B cell (primary cell): Measurements from ENCODE around the gene CCNG2. TPM values are rescaled to one million over a fixed set of nuclear protein-coding genes. Genes with fewer than 3 reads are reported as not detected.

Experiments
- ATAC-seq: fragments of 200-7000 bp; cut with Tn5 transposase; one replicate; pipeline ENCODE4 v1.10.0; 2021; ENCODE audit warnings: low read depth, mild to moderate bottlenecking, moderate number of reproducible peaks, moderate library complexity
- CTCF ChIA-PET: fragments of 350-600 bp; sonication (Branson Sonifier 250); formaldehyde crosslinking; loops from one replicate; lab custom pipeline; 2021; ENCODE audit warnings: antibody characterized with exemption, inconsistent platforms; lab: Charles Lee
- POLR2A ChIA-PET: fragments of 350-600 bp; sonication (Branson Sonifier 250); formaldehyde crosslinking; loops from one replicate; lab custom pipeline; 2021; ENCODE audit warnings: antibody characterized with exemption; lab: Charles Lee
- DNase-seq: peaks from one replicate; pipeline ENCODE4 v3.0.0; 2013
- H2AFZ ChIP-seq: 2 replicates; pipeline ENCODE4 v1.6.1; 2012; ENCODE audit warnings: mild to moderate bottlenecking, low read depth, low read length; ENCODE audit not compliant: insufficient read depth, poor library complexity, severe bottlenecking
- H3K27ac ChIP-seq, 2 donors: 1 replicate in 1 of 2; 2 replicates in 1 of 2; pipeline ENCODE4 v1.5.1; 2012 to 2013; ENCODE audit warnings: low read length in 2 of 2, mild to moderate bottlenecking in 2 of 2, moderate library complexity in 1 of 2
- H3K27me3 ChIP-seq, 4 experiments: fragments of 200-600 bp in 1 of 4; sonication (generic) in 1 of 4; replicated peaks in 1 of 4; 1 replicate in 2 of 4; 2 replicates in 2 of 4; pipeline versions ENCODE4 v1.6.1 to v1.7.0; 2013 to 2016; ENCODE audit warnings: low read length in 3 of 4, mild to moderate bottlenecking in 2 of 4, mixed read lengths in 1 of 4, moderate library complexity in 1 of 4; ENCODE audit not compliant: insufficient read depth in 4 of 4, control insufficient read depth in 3 of 4; ENCODE audit errors: control extremely low read depth in 1 of 4
- H3K36me3 ChIP-seq, 2 experiments: replicated peaks in 1 of 2; 1 replicate in 1 of 2; 2 replicates in 1 of 2; pipeline versions ENCODE4 v1.6.1 to v1.7.1; 2013; ENCODE audit warnings: low read length in 1 of 2; ENCODE audit not compliant: insufficient read depth in 2 of 2, control insufficient read depth in 1 of 2; ENCODE audit errors: control extremely low read depth in 1 of 2, extremely low read depth in 1 of 2
- H3K4me1 ChIP-seq, 2 donors: fragments of 200-600 bp in 1 of 2; sonication (generic) in 1 of 2; 1 replicate in 1 of 2; 2 replicates in 1 of 2; pipeline versions ENCODE4 v1.5.1 to v1.6.1; 2013 to 2017; ENCODE audit warnings: low read length in 2 of 2; ENCODE audit not compliant: control insufficient read depth in 2 of 2, insufficient read depth in 2 of 2
- H3K4me2 ChIP-seq: replicated peaks from 2 replicates; pipeline ENCODE3; 2012; ENCODE audit warnings: mild to moderate bottlenecking, low read depth, low read length; ENCODE audit not compliant: poor library complexity, severe bottlenecking
- H3K4me3 ChIP-seq, 5 experiments: fragments of 200-600 bp in 1 of 5; sonication (generic) in 1 of 5; 1 replicate in 3 of 5; 2 replicates in 2 of 5; pipeline versions ENCODE4 v1.5.1 to v1.7.0; 2011 to 2016; ENCODE audit warnings: low read length in 4 of 5, mild to moderate bottlenecking in 4 of 5, low read depth in 2 of 5, control low read depth in 1 of 5, moderate library complexity in 1 of 5; ENCODE audit not compliant: insufficient read depth in 1 of 5; ENCODE audit errors: control extremely low read depth in 1 of 5, extremely low read depth in 1 of 5
- H3K79me2 ChIP-seq: fragments of 200-600 bp; sonication (generic); one replicate; pipeline ENCODE4 v1.6.0; 2016; ENCODE audit warnings: low read length; ENCODE audit not compliant: control insufficient read depth, insufficient read depth
- H3K9ac ChIP-seq: fragments of 200-600 bp; sonication (generic); 2 replicates; pipeline ENCODE4 v1.6.1; 2017; ENCODE audit warnings: mild to moderate bottlenecking, low read length, moderate library complexity
- H3K9me3 ChIP-seq, 3 donors: one replicate each; pipeline versions ENCODE4 v1.6.1 to v1.7.1; 2013; ENCODE audit warnings: low read length in 2 of 3; ENCODE audit not compliant: control insufficient read depth in 2 of 3, insufficient read depth in 1 of 3; ENCODE audit errors: control extremely low read depth in 1 of 3
- H4K20me1 ChIP-seq: 2 replicates; pipeline ENCODE4 v1.6.0; 2012; ENCODE audit warnings: mild to moderate bottlenecking, low read length; ENCODE audit not compliant: insufficient read depth, control insufficient read depth, poor library complexity, severe bottlenecking
- H3K27ac Mint-ChIP-seq: one replicate; pipeline ENCODE4 v1.8.0; 2021; ENCODE audit warnings: mixed read lengths
- H3K27me3 Mint-ChIP-seq: one replicate; pipeline ENCODE4 v1.8.0; 2021; ENCODE audit warnings: mixed read lengths
- H3K4me1 Mint-ChIP-seq: one replicate; pipeline ENCODE4 v1.8.0; 2021; ENCODE audit warnings: mixed read lengths
- H3K4me3 Mint-ChIP-seq: one replicate; pipeline ENCODE4 v1.8.0; 2021; ENCODE audit warnings: mixed read lengths
- H3K9me3 Mint-ChIP-seq: one replicate; pipeline ENCODE4 v1.8.0; 2022; ENCODE audit warnings: mixed read lengths; ENCODE audit not compliant: insufficient read depth
- CTCF ChIP-seq: fragments of 200-600 bp; IDR thresholded peaks from one replicate; pipeline ENCODE4 v1.8.0; 2022; ENCODE audit warnings: antibody characterized with exemption, mild to moderate bottlenecking
- EZH2 ChIP-seq: IDR thresholded peaks from 2 replicates; pipeline ENCODE4 v1.6.1; 2012; ENCODE audit warnings: borderline replicate concordance, low read depth, mild to moderate bottlenecking, moderate library complexity, low read length; ENCODE audit not compliant: insufficient read depth, poor library complexity, severe bottlenecking
- WGBS: methylation state at CpG from one replicate; pipeline ENCODE4 v1.1.5; 2013; ENCODE audit warnings: missing lambda C conversion rate; ENCODE audit not compliant: insufficient coverage; 5-methylcytosine and 5-hydroxymethylcytosine counted together
- intact Hi-C: fragments of 100-400 bp; cut with micrococcal nuclease; formaldehyde crosslinking; loops from one replicate; pipeline ENCODE4 v1.10.0; 2022
- polyA plus RNA-seq: library from polyadenylated mRNA; depleted of rRNA; stranded (reverse); fragments of >200 nt; gene quantifications from 2 replicates; pipeline ENCODE4 v1.2.3, GENCODE V29; 2012
- total RNA-seq, 2 donors: library from RNA; stranded (reverse); fragments of 120-200 nt in 1 of 2; gene quantifications; 1 replicate in 1 of 2; 2 replicates in 1 of 2; pipeline versions ENCODE4 v1.2.3 to v1.2.4, GENCODE V29; 2013 to 2022

Gene CCNG2
- total and polyA plus RNA-seq, 2 donors (not counting 1 experiment from before 2014, with no cell fraction given): 39.9 to 71.9 TPM

GRCh38 chr4:77141964-77142645 is 14.9 kb upstream of the CCNG2 start:
- WGBS: 80% methylated on average over 1 of the region's 6 CpGs
- no peaks in the 10 kb centered on the region for H4K20me1 ChIP-seq
- no peaks in the 10 kb centered on the region for H3K9me3 Mint-ChIP-seq
- H3K79me2 ChIP-seq: no peaks in the 10 kb centered on the region
- H3K4me3 Mint-ChIP-seq: no peak overlapping the region
- no peak overlapping the region for H3K27ac ChIP-seq
- intact Hi-C loops: loop anchor here (2.0 kb wide), 1 partner anchor 13 kb away; no protein-coding TSS in a partner anchor
- H3K9ac ChIP-seq: no peak overlapping the region
- no peak overlapping the region for H3K4me2 ChIP-seq
- H3K9me3 ChIP-seq: no peaks in the 10 kb centered on the region
- H3K4me1 Mint-ChIP-seq: peaks cover 24% of the 10 kb centered on the region
- POLR2A ChIA-PET: no interaction called here
- no peak for DNase-seq
- H3K4me3 ChIP-seq: no peak overlapping the region
- peaks cover 21 to 26% of the 10 kb centered on the region in 2 donors for H3K4me1 ChIP-seq
- H3K27me3 ChIP-seq: no peaks in the 10 kb centered on the region
- H3K36me3 ChIP-seq: no peaks in the 10 kb centered on the region
- H2AFZ ChIP-seq: no peak overlapping the region
- no peaks in the 10 kb centered on the region for H3K27me3 Mint-ChIP-seq
- H3K27ac Mint-ChIP-seq: no peak overlapping the region
- TF ChIP-seq CTCF (no peak), EZH2 (no peak)
- no peak for ATAC-seq
- CTCF ChIA-PET: interaction anchor here (1.0 to 2.9 kb wide), 4 partner anchors 14 to 47 kb away, joined by 4 to 9 read pairs (median 5); no protein-coding TSS in a partner anchor

DNA sequence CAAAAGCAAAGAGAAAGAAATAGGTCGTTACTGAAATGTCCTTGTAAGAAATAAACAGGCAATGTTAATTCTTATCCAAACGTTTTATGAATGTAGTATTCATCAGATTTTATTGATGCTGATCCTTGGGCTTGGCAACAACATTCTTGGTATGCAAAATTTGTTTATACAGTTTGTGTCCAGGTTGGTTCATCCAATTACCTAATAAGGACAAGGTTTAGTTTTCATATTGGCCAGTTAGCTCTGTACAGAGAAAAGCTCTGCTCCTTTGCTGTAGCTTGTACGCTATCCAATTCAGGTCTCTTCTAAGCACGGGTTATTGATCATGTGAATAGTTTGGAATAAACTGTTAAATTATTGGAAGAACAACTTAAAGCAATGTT is 14.4 kb upstream of the CCNG2 start:
- H3K79me2 ChIP-seq: no peaks in the 10 kb centered on the region
- Mint-ChIP-seq H3K9me3 (no peaks in the 10 kb centered on the region), H3K27me3 (no peaks in the 10 kb centered on the region), H3K4me3 (no peak overlapping the region), H3K27ac (no peak overlapping the region), H3K4me1 (peaks cover 25% of the 10 kb centered on the region)
- H3K27ac ChIP-seq: no peak overlapping the region
- H3K36me3 ChIP-seq: no peaks in the 10 kb centered on the region
- POLR2A ChIA-PET: interaction anchor here (0.5 kb wide), 1 partner anchor 17 kb away, joined by 11 read pairs; no protein-coding TSS in a partner anchor
- H3K4me2 ChIP-seq: no peak overlapping the region
- no peak overlapping the region for H3K4me3 ChIP-seq
- TF ChIP-seq CTCF (no peak), EZH2 (no peak)
- peaks cover 19 to 23% of the 10 kb centered on the region in 2 donors for H3K4me1 ChIP-seq
- no peak overlapping the region for H2AFZ ChIP-seq
- DNase-seq (no peak), ATAC-seq (no peak)
- intact Hi-C loops: no loop called here
- H4K20me1 ChIP-seq: no peaks in the 10 kb centered on the region
- H3K27me3 ChIP-seq: no peaks in the 10 kb centered on the region
- H3K9me3 ChIP-seq: peaks cover 0 to under 1% (median 0%) of the 10 kb centered on the region in 3 donors
- 100% methylated on average over 1 of the region's 4 CpGs for WGBS
- CTCF ChIA-PET: interaction anchor here (1.7 to 2.9 kb wide), 3 partner anchors 13 to 47 kb away, joined by 5 to 9 read pairs (median 5); no protein-coding TSS in a partner anchor
- no peak overlapping the region for H3K9ac ChIP-seq
